Gastrocnemius medialis (tissue), 4 donors: ENCODE results near the gene NUBP2.

Experiments
- POLR2A ChIP-seq, 2 donors: fragments of 450-650 bp; IDR thresholded peaks; one replicate each; pipeline ENCODE4 v1.6.1; 2017; ENCODE audit warnings: antibody characterized with exemption in 2 of 2, mild to moderate bottlenecking in 2 of 2, moderate library complexity in 2 of 2
- TF ChIP-seq, protein P1 (sequence below), 5 experiments: fragments of 450-650 bp in 3 of 5; fragments of 200-600 bp in 2 of 5; sonication (generic) in 2 of 5; IDR thresholded peaks in 4 of 5; conservative IDR thresholded peaks in 1 of 5; 1 replicate in 4 of 5; 2 replicates in 1 of 5; pipeline ENCODE4 v1.5.1; 2016 to 2019; ENCODE audit warnings: antibody characterized with exemption in 5 of 5, mild to moderate bottlenecking in 3 of 5, moderate library complexity in 3 of 5

DNA sequence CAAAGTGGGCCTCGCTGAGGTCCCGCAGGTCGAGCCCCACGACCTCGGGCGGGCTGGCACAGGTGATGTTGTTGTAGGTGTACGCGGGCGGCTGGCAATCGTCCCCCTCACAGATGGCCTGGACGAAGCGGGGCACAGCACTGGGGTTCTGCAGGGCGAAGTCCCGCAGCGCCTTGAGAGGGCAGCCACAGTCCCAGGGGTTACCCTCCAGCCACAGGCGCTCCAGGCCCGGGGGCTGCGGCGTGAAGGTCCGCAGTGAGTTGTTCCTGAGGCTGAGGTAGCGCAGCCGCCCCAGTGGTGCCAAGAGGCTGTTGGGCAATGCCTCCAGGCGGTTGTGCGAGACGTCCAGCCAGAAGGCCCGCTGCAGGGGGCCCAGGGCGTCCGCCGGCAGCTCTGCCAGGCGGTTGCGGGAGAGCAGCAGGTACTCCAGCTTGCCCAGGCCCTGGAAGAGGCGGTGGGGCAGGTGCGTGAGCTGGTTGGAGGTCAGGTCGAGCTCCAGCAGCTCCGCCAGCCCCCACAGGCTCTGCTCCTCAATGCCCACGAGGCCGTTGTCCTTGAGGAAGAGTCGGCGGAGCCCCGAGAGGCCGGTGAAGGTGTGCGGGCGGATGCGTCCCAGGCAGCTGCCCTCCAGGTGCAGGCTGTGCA is 8.0 kb downstream of the NUBP2 start:
- TF ChIP-seq, protein P1, sequence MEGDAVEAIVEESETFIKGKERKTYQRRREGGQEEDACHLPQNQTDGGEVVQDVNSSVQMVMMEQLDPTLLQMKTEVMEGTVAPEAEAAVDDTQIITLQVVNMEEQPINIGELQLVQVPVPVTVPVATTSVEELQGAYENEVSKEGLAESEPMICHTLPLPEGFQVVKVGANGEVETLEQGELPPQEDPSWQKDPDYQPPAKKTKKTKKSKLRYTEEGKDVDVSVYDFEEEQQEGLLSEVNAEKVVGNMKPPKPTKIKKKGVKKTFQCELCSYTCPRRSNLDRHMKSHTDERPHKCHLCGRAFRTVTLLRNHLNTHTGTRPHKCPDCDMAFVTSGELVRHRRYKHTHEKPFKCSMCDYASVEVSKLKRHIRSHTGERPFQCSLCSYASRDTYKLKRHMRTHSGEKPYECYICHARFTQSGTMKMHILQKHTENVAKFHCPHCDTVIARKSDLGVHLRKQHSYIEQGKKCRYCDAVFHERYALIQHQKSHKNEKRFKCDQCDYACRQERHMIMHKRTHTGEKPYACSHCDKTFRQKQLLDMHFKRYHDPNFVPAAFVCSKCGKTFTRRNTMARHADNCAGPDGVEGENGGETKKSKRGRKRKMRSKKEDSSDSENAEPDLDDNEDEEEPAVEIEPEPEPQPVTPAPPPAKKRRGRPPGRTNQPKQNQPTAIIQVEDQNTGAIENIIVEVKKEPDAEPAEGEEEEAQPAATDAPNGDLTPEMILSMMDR (IDR thresholded peaks at IDR 0.05 in 4 of 5, conservative IDR thresholded peaks at IDR 0.05 in 1 of 5): no peak
- TF ChIP-seq POLR2A (IDR thresholded peaks at IDR 0.05): no peak
